ENCODE data around the gene RLN1.

RLN1 gene

DNA sequence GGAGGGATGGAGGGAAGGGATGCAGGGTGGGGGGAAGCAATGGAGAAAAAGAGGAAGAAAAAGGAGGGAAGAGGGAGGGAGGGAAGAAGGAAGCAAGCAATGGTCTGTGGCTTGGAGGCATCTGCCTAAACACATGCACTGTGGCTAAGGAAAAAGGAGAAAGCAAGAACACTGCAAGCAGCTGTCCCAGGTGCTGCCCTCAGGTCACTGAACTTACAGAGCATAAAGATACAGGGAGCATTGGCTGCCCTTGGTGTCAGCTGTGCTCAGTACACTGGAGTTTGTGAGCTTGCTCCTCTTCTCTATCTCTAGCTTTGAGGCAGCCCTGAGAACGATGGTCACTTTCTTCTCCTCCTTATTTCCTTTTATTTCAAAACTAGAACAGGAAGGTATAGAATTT is 18.1 kb downstream of the RLN1 start:
- TF ChIP-seq, protein P1, sequence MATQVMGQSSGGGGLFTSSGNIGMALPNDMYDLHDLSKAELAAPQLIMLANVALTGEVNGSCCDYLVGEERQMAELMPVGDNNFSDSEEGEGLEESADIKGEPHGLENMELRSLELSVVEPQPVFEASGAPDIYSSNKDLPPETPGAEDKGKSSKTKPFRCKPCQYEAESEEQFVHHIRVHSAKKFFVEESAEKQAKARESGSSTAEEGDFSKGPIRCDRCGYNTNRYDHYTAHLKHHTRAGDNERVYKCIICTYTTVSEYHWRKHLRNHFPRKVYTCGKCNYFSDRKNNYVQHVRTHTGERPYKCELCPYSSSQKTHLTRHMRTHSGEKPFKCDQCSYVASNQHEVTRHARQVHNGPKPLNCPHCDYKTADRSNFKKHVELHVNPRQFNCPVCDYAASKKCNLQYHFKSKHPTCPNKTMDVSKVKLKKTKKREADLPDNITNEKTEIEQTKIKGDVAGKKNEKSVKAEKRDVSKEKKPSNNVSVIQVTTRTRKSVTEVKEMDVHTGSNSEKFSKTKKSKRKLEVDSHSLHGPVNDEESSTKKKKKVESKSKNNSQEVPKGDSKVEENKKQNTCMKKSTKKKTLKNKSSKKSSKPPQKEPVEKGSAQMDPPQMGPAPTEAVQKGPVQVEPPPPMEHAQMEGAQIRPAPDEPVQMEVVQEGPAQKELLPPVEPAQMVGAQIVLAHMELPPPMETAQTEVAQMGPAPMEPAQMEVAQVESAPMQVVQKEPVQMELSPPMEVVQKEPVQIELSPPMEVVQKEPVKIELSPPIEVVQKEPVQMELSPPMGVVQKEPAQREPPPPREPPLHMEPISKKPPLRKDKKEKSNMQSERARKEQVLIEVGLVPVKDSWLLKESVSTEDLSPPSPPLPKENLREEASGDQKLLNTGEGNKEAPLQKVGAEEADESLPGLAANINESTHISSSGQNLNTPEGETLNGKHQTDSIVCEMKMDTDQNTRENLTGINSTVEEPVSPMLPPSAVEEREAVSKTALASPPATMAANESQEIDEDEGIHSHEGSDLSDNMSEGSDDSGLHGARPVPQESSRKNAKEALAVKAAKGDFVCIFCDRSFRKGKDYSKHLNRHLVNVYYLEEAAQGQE (IDR thresholded peaks at IDR 0.05; ENCODE audit: insufficient read depth in 1 of 2, low read depth in 2 of 2, low read length in 2 of 2) = peak in 1 of 2 experiments; percentile 59; a peak in 1 of 4 replicates

DNA sequence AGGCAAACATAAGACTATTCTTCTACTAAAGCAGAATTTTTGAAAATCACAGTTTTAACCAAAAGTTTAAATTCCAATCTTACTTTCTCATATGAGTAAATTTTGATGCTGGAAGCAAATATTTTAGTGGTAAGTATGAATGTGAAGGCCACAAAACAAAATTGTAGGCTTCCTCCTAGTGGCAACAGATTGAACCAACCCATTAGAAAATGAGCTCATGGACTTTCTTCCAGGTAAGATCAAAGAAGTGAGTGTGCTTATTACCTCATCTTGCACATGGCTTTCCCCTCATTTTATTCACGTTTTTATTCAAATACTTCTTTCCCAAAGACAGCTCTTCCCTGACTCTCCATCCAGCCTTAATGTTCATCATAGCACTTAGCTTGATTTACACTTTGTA is 18.6 kb downstream of the RLN1 start:
- TF ChIP-seq, protein P1 (IDR thresholded peaks at IDR 0.05; ENCODE audit: insufficient read depth in 1 of 2, low read depth in 2 of 2, low read length in 2 of 2) = no peak
- TF ChIP-seq POLR2AphosphoS5 (IDR thresholded peaks at IDR 0.05; ENCODE audit: low read depth, low read length) (no peak), FOXP2 (optimal IDR thresholded peaks at IDR 0.05; ENCODE audit: borderline replicate concordance, extremely low read depth, extremely low read length, insufficient read depth) (no peak), TAF1 (IDR thresholded peaks at IDR 0.05; ENCODE audit: borderline replicate concordance, insufficient read depth, low read length) (no peak), SIN3A (IDR thresholded peaks at IDR 0.05; ENCODE audit: borderline replicate concordance, insufficient read depth, low read length) (no peak)

DNA sequence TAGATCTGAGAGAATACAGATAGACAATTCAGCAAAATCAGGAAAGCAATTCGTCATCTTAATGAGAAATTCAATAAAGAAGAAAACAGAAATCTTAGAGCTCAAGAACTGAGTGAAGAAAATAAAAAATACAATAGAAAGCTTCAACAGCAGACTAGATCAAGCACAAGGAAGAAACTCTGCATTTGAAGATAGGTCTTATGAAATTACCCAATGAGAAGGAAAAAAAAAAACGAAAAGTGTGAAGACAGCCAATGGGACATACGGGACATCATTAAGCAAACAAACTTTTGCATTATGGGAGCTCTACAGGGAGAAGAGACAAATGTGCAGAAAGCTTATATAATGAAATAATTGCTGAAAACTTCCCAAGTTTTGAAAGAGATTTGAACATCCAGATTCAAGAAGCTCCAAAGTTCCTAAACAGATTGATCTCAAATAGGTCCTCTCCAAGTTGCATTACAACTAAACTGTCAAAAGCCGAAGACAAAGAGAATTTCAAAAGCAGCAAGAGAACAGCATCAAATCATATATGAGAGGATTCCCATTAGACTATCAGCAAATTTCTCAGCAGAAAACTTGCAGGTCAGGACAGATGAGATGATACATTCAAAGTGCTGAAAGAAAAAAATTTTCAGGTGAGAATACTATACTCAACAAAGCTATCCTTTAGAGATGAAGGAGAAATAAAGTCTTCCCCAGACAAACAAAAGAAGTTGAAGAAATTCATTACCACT is 24.3 kb downstream of the RLN1 start:
- TF ChIP-seq, protein P1 (IDR thresholded peaks at IDR 0.05; ENCODE audit: insufficient read depth in 1 of 2, low read depth in 2 of 2, low read length in 2 of 2) = no peak
- TF ChIP-seq POLR2AphosphoS5 (IDR thresholded peaks at IDR 0.05; ENCODE audit: low read depth, low read length) (no peak), SIN3A (IDR thresholded peaks at IDR 0.05; ENCODE audit: borderline replicate concordance, insufficient read depth, low read length) (no peak), TAF1 (IDR thresholded peaks at IDR 0.05; ENCODE audit: borderline replicate concordance, insufficient read depth, low read length) (no peak), FOXP2 (optimal IDR thresholded peaks at IDR 0.05; ENCODE audit: borderline replicate concordance, extremely low read depth, extremely low read length, insufficient read depth) (no peak)

DNA sequence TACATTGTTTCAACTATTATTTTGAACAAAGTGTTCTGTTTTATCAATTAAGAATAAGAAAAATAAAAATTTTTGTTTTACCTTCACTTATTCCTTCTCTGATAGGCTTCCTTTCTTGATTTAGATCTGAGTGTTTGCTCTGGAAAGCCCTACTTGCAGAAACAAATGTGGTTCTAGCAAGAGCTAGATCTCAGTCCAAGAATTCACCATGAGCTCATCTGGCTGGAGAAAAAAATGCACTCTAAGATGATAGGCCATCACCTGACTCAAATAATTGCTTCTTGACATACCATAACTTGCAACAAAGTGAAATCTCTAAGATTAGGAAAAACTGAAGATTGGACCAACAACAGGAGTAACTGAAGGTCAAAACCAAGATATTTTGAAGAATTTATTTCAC is 28.8 kb downstream of the RLN1 start:
- TF ChIP-seq SIN3A (IDR thresholded peaks at IDR 0.05; ENCODE audit: borderline replicate concordance, insufficient read depth, low read length) (no peak), TAF1 (IDR thresholded peaks at IDR 0.05; ENCODE audit: borderline replicate concordance, insufficient read depth, low read length) (no peak), FOXP2 (optimal IDR thresholded peaks at IDR 0.05; ENCODE audit: borderline replicate concordance, extremely low read depth, extremely low read length, insufficient read depth) (no peak), POLR2AphosphoS5 (IDR thresholded peaks at IDR 0.05; ENCODE audit: low read depth, low read length) (no peak)
- TF ChIP-seq, protein P1 (IDR thresholded peaks at IDR 0.05; ENCODE audit: insufficient read depth in 1 of 2, low read depth in 2 of 2, low read length in 2 of 2) = no peak

DNA sequence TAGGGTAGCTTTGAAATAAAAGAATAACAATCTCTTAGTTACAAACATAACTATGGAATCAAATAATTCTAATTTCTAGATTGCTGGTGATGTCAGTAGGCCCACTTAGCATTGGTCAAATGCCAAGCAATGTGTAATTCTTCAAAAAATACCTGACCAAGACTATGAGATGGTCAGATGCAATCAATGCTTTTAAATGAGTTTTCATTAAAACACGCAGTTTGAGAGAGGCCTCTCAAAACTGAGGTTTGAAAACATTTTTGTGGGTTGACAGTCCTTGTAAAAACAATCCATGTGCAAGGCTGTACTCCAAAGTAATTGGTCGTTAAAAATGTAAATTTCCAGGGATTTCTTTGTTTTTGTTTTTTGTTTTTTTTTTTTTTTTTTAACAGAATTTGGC is 33.9 kb downstream of the RLN1 start:
- TF ChIP-seq TAF1 (IDR thresholded peaks at IDR 0.05; ENCODE audit: borderline replicate concordance, insufficient read depth, low read length) (no peak), POLR2AphosphoS5 (IDR thresholded peaks at IDR 0.05; ENCODE audit: low read depth, low read length) (no peak), SIN3A (IDR thresholded peaks at IDR 0.05; ENCODE audit: borderline replicate concordance, insufficient read depth, low read length) (no peak), FOXP2 (optimal IDR thresholded peaks at IDR 0.05; ENCODE audit: borderline replicate concordance, extremely low read depth, extremely low read length, insufficient read depth) (no peak)
- TF ChIP-seq, protein P1 (IDR thresholded peaks at IDR 0.05; ENCODE audit: insufficient read depth in 1 of 2, low read depth in 2 of 2, low read length in 2 of 2) = no peak

Measured in PFSK-1 (cell line).